Measurements from ENCODE around the gene ASTN2.

The ASTN2 gene, protein sequence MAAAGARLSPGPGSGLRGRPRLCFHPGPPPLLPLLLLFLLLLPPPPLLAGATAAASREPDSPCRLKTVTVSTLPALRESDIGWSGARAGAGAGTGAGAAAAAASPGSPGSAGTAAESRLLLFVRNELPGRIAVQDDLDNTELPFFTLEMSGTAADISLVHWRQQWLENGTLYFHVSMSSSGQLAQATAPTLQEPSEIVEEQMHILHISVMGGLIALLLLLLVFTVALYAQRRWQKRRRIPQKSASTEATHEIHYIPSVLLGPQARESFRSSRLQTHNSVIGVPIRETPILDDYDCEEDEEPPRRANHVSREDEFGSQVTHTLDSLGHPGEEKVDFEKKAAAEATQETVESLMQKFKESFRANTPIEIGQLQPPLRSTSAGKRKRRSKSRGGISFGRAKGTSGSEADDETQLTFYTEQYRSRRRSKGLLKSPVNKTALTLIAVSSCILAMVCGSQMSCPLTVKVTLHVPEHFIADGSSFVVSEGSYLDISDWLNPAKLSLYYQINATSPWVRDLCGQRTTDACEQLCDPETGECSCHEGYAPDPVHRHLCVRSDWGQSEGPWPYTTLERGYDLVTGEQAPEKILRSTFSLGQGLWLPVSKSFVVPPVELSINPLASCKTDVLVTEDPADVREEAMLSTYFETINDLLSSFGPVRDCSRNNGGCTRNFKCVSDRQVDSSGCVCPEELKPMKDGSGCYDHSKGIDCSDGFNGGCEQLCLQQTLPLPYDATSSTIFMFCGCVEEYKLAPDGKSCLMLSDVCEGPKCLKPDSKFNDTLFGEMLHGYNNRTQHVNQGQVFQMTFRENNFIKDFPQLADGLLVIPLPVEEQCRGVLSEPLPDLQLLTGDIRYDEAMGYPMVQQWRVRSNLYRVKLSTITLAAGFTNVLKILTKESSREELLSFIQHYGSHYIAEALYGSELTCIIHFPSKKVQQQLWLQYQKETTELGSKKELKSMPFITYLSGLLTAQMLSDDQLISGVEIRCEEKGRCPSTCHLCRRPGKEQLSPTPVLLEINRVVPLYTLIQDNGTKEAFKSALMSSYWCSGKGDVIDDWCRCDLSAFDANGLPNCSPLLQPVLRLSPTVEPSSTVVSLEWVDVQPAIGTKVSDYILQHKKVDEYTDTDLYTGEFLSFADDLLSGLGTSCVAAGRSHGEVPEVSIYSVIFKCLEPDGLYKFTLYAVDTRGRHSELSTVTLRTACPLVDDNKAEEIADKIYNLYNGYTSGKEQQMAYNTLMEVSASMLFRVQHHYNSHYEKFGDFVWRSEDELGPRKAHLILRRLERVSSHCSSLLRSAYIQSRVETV (N-terminal part only)

GRCh38 chr9:117414906-117415331 is at the start of gene ASTN2:
TSS of gene ASTN2 (minus strand) at chr9:117415057. CDS start at chr9:117414938, 119 bp downstream.
- DNase-seq = peak in 1 of 2 experiments; percentile 14

DNA sequence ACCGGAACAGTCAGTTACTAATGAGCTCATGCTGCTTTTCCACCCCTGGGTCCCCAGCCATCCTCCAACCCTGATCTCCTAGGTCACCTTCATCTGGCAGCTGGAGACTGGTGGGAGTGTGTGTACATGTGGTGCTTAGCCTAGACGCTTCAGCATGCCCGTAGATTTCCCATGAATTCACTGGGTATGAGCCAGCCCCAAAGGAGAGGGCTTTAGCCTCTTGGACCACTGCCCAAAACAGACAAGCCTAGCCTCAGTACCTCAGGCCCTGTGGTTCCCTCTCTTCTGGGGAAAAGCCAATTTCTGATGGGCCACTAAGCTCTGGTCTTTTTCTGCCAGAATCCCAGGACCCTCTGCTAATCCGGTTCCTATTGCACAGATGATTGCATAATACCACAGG is 48.0 kb upstream of the ASTN2 start:
- DNase-seq = no peak

DNA sequence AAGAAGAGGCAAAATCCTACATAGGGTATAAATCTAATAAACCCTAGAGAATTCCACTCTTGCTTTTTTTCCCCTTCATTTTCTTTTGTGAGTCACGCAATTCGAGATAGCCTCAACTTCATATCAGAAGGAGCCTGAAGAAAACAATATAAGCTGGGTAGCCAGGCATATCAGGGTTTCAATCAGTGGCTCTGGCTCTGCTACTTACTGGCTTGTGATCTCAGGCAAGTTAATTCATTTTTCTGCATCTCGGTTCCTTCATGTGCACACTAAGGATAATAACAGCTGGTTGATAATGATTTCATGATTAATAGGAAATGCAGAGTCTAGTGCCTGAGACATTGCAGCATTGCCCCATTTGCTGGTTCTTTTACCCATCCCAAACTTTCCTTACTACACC is 46.5 kb upstream of the ASTN2 start:
- no peak for DNase-seq

DNA sequence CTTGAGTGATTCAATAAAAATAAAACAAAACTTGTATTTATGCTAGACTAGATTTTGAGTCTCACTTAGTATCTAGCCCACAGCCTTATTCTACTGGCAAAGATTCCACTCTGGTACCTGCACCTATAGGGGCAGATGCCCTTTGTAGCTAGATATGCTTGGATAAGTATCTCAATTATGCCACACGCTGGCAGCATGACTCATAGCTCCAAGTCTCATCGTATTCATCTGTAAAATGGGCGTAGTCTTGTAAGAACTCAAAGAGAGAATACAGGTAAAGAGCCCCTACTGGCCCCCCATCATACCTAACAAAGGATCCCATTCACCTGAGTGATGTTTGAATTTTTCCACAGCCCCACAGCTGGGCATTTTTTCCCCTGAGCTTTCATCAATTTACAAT is 45.9 kb upstream of the ASTN2 start:
- DNase-seq = no peak

DNA sequence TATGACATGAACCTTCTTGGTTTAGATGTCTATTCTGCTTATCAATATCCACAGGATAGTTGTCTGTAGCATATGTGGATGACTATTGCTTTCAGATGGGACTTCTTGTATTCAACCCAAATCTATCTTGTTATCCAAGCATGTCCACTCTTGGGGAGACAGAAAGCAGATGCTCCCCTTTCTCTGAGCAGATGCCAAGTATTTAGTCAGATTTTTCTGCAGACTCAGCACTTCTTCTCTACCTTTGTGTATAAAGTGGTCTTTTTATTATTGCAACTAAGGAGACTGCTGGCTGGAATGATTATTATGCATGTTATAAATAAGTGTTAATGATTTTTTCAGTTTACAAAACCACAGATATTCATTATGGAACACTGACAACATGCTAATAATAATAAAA is 45.1 kb upstream of the ASTN2 start:
- DNase-seq = no peak

- DNase-seq = no peak
These were observed 43.2 kb upstream of the ASTN2 start for GRCh38 chr9:117458066-117458465.

GRCh38 chr9:117454711-117455110 is 39.9 kb upstream of the ASTN2 start:
- DNase-seq = no peak

- no peak for DNase-seq
These were observed 38.9 kb upstream of the ASTN2 start for GRCh38 chr9:117453737-117454136.

DNA sequence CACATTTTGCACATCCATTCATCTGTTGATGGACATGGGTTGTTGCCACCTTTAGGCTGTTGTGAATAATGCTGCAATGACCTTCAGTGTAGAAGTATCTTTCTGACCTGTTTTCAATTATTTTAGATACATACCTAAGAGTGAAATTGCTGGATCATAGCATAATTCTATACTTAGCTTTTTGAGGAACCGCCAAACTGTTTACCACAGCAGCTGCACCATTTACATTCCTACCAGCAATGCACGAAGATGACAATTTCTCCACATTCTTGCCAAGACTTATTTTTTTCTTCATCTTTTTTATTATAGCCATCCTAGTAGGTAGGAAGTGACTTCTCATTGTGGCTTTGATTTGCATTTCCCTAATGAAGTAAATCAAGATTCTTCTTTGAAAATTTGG is 36.5 kb upstream of the ASTN2 start:
- DNase-seq = no peak

DNA sequence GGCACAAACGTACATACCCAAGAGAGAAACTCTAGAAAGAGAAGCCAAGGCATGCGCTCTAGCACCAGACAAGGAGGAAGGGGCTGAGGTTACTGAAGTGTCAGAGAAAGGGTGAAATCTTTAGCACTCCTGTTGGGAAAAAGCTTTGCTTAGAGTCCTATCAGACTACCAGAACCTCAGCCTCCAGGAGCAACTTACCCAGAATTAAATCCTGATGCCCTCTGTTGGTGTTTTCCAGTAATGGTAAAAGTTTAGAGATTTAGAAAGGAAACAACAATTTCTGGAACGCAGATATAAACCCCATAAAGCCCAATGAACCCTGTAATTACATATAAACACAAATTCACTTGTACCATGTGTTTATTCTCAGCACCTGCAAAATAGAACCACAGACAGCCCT is 33.2 kb upstream of the ASTN2 start:
- DNase-seq = peak in 1 of 2 experiments; percentile 40

- DNase-seq = no peak
These were observed 30.8 kb upstream of the ASTN2 start for GRCh38 chr9:117445631-117446030.

DNA sequence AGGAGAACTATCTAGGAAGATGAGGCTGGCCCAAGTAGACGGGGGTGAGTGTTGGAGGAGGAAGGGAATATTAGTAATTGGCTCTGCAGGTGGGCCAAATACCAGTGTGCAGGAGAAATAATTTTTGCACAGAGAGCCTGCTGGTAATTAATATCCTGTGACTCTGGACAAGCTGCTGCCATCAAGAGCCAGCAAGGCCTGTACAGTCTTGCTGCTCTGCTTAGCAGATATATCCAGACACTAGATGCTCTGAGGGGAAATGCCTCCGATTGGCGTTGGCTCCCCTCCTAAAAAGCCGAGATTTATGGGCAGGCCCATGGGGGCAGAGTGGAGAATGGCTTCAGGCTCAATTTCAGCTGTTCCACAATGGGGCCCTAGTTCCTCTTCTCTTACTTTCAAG is 29.6 kb upstream of the ASTN2 start:
- no peak for DNase-seq

- DNase-seq = no peak
These were observed 22.4 kb upstream of the ASTN2 start for GRCh38 chr9:117437283-117437682.

DNA sequence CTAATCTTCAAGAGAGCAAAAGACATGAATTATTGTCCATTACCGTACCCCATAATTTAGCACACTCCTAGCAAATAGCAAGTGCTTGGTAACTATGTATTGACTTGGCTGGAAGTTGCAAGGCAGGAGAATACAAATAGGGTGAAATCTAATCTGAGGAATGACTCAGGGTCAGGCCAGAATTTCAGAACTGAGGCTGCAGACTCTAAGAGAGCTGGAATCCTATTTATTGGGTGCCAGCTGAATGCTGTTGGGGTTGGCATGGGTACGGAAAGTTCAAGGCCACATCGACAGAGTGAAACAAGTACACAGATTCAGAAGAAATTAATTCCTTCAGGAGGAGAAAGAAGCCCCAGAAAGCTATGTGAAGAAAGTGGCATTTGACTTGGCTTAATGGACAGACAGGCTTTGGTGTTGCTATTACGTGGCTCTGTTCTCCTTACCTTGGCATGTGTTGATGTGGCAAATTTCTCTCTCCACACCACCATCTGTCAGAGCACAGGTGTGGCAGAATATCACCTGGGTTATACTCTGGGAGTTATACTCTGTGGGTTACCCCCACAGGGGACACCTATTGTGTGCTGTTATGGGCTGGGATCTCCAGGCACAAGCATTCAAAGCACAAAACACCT is 20.9 kb upstream of the ASTN2 start:
- peak in 1 of 2 experiments; percentile 22 for DNase-seq

GRCh38 chr9:117434566-117434965 is 19.7 kb upstream of the ASTN2 start:
- no peak for DNase-seq

DNA sequence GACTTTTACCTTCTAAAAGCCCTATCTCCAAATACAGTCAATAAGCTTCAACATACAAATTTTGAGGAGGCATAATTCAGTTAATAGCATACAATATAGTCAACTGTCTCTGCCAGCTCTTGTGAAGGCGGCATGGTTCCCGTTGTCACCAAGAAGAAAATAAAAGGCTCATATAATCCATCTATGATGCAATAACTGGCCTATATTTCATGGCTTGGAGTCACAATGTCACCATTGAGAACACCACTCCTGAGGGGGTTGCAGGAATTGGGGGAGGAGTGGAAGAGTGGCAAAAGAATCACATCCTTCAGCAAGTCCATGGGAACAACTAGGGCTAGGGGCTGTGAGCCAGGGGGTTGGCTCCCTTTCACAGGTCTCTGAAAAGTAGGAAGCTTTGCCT is 16.0 kb upstream of the ASTN2 start:
- no peak for DNase-seq

DNA sequence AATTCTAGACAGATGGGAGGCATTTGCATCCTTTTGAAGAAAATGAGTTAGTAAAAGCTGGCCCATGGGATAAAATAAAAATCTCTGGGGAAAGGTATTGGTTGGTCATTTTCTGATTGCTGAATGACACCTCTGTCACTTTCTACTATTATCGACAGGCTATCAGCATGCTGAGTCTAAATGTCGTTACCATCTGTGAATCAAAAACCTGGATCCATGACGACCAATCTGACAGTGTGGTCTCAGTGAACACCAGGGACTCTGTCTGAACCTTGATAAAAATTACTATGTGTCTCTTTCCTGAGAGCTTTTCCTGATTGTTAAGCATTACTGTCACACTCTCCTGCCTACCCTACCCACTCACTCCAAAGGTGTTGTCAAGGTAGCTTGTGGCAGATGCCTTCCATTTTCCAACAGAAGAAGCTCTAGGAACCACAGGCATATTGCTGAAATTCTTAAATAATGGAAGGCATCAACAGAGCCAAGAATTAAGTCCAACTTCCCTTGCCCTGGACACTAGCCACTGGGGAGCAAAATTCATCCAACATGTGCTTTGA is 12.6 kb upstream of the ASTN2 start:
- DNase-seq = no peak

DNA sequence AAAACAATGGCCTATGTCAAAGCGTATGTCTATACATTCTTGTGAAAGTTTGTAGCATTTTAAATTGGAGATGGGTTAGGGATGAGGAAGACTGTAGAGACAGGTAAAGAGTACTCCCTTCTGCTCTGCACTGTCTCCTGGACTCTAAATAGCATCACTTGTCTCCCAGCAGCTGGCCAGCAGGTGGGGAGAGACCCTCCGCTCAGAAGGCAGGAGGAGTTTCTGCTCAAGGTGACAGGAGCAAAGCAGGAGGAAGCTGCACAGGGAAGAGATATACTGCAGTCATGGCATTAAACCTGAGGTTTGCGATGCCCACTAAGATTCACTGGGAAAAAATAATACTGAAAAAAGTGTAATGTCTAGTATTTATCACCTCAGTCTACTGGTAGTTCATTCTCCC is 10.7 kb upstream of the ASTN2 start:
- DNase-seq = no peak

- DNase-seq = no peak
These were observed 9.4 kb upstream of the ASTN2 start for GRCh38 chr9:117424291-117424690.

- DNase-seq = no peak
These were observed 3.3 kb upstream of the ASTN2 start for GRCh38 chr9:117418111-117418510.

- DNase-seq = no peak
These were observed 2.0 kb upstream of the ASTN2 start for GRCh38 chr9:117416856-117417255.

DNA sequence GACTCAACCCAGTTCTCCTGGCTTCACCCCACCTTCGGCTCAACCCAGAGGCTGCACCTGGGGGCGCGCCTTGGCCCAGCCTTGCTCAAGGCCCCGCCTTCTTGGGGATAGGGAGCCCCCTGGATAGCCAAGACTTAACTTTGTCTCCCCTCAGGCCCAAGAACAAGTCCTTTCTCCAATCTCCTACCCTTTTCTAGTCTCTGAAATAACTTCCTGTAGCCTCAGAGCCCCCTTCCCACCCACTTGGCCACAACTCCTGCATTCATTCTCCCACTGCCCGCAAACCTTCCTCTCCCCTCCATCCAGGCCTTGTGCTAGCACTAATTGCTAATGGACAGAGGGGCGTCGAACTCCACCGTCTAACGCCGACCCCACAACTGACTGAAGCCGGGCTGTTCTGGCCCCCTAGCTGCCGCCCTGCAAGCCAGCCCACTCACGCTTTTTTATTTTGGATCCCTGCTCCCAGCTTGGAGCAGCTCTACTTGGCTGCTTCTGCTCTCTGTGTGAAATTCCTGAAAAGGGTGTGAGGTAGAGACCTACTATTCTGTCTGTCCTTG is 579 bp upstream of the ASTN2 start:
- no peak for DNase-seq

All from NCI-H2081 (cell line).